ENCODE results near the gene NUTM2E. TPM values are rescaled to one million over a fixed set of nuclear protein-coding genes. Genes with fewer than 3 reads are reported as not detected.
"Not testable (repeated sequence)": the region's sequence is repeated elsewhere in the genome, so short reads cannot be mapped to it uniquely, and the experiment has no call there.

The NUTM2E gene
- polyA plus RNA-seq, 1 donor = 0.18 TPM

DNA sequence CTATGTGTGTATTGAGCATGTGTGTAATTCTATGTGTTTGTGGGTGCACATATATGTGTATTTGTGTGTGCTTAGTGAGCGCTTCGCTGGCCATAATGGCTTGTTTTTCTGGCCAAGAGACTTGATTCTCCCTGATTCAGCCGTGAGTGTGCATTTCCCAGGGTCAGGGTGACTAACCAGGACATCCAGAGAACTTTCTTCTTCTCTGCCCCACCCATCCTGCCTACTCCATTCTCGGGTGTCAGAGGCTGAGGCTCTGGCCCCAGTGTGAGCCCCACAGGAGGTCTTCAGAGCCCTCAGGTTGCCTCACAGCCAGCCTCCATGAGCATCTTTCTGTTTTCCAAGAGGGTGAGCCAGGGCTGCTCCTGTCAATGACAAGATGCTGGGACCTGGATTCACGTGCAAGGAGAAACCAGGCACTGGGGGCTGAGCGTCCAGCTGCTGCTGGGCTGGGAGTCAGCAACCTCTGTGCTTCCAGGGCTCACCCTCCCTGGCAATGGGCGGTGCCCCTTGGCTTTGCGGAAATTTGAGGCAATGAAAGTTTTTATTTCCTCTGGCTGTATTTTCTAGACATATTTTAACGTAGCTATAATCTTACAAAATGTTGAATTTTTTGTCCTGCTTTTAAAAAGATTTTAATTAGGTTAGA lies 40.5 kb downstream of the NUTM2E start:
- DNase-seq = not testable (repeated sequence)

DNA sequence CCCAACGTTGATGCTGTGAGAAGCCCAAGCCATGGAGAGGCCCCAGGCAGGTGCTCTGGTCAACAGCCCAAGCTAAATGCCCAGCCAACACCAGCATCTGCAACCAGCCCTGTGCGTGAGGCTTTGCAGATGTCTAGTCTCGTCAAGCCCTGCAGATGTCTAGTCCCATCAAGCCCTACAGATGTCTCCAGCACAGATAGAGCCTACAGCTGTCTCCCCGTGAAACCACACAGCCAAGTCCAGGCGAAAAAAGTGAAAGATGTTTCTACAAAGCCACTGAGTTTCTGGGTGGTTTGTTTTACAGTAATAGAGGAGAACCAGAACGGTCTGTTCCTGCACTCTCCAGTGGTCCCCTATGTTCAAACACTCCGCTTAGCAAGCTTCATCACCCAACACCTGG lies 41.5 kb downstream of the NUTM2E start:
- not testable (repeated sequence) for DNase-seq

DNA sequence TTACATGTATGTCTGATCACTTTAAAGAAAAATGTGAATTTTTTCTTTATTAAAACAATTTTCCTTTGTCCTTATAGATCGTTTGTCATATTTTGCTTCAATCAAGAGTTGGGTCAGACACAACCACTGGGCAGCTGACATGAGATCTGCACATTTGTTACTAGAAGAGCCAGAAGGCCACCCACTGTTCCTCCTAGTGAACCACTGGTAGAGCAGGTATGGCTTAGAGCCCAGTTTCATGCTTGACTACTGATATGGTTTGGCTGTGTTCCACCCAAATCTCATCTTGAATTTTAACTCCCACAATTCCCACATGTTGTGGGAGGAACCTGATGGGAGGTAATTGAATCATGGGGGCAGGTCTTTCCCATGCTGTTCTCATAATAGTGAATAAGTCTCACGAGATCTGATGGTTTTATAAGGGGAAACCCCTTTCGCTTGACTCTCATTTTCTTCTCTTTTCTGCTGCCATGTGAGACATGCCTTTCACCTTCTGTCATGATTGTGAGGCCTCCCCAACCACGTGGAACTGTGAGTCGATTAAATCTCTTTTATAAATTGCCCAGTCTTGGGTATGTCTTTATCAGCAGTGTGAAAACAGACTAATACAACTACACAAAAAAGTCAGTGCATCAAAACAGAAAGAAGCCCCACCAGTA lies 43.0 kb downstream of the NUTM2E start:
- DNase-seq = not testable (repeated sequence)

DNA sequence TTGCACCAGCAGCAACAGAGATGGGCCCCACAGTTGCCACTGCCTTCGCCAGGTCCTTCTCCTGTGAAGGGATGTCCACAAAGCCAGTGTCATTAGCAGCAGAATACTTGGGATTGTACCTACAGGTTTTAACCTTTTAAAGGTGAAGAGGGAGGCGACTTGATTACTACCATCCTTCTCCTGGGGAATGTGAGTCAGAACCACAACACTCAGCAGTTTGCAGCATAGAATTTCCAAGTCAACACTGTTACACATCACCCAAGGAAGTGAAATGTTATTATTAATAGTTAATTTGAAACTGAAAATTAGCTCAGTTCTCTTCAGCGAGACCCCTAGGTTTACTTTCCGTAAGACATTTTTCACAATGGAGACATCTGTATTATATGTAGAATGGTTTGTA lies 45.2 kb downstream of the NUTM2E start:
- DNase-seq = not testable (repeated sequence)

Other genes with a start within 250 kb of the NUTM2E start
- gene SFTPA1, start 215.8 kb upstream of the NUTM2E start, polyA plus RNA-seq (ENCODE audit: insufficient read length) = not detected
- 2.0 TPM for gene NUTM2B, start 123.5 kb upstream of the NUTM2E start, polyA plus RNA-seq (ENCODE audit: insufficient read length)
- 1.6 TPM for gene SFTPD, start 122.4 kb downstream of the NUTM2E start, polyA plus RNA-seq (ENCODE audit: insufficient read length)